RCC 7860 (cell line): ENCODE measurements around the gene LY6G5C.

Source experiments
- DNase-seq: peaks from one replicate; pipeline ENCODE4 v3.0.0-alpha.2; 2015; ENCODE audit warnings: low spot score
- FAIRE-seq: peaks from 2 replicates; lab custom pipeline; 2012; peaks lifted over from hg19 to GRCh38; lab: Jason Lieb, UNC

LY6G5C gene, protein sequence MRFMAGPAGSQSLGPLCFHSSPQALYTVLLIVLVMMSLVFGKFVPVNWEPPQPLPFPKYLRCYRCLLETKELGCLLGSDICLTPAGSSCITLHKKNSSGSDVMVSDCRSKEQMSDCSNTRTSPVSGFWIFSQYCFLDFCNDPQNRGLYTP

DNA sequence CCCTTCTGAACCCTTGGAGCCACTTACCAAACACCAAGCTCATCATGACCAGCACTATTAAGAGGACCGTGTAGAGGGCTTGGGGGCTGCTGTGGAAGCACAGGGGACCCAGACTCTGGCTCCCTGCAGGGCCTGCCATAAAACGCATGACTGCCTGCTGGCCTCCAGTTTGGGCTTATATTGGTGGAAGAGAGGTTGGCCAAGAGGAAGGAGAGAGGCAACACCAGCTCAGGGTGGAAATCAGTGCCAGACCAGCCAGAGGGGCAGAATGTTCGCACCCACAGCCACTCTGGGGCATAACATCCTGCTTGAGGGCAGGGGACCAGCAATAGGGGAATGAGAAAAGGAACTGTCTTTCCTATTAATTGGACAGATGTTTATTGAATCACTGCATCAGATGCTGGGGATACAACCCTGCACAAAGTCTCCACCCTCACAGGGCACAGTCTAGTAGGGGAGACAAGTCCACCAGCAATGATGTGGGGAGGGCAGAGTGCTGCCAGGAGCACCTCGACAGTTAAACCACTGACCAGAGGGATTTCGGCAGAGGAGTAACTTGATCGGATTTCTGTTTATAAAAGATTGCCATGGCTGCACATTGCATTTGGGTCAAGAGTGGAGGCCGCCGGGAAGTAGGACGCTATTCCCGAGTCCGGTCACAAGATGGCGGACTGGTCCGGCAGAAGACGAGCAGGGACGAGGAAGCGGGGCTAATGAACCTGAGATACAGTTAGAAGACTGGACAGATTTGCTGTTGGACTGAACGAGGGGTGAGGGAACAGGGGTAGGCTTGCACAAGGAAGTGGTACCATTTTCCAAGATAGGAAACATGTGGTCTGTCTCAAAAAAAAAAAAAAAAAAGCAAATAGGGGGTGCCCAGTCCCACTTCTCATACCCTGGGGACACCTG lies at the start of gene LY6G5C:
Gene LY6G5C (minus strand): TSS at position 842 of the 909 bp plus-strand sequence. CDS start 694 bp downstream, at position 148.
- DNase-seq, result peak; percentile 67
- no peak for FAIRE-seq

DNA sequence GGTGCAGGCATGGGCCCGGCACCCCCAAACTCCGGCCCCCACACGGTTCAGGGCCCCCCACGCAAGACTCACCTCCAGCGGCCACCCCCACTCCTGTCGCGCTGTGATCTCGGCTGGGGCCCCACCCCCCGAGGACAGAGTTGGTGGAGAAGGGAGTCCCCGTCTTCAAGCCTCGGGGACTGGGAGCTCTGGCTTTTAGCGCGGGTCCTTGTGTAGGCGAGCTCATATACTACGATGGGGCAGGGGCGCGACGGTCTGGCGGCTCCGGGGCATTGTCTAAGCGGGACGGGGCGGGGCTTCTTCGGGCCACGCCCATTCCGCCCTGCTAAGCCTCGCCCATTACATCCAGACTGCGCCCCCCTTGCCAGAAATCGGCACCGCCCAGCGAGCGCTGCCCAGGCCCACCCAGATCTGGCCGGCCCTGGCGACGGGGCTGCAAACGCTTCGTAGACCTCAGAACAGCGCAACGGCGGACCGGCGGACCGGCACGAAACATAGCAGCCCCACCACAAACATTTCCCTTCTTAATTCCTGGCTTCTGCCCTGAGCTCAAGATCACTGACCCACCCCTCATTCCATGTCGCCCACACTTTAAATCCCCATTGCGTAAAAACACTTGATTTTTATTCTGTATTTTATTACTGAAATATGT lies 49.2 kb upstream of the LY6G5C start:
- no peak for FAIRE-seq

DNA sequence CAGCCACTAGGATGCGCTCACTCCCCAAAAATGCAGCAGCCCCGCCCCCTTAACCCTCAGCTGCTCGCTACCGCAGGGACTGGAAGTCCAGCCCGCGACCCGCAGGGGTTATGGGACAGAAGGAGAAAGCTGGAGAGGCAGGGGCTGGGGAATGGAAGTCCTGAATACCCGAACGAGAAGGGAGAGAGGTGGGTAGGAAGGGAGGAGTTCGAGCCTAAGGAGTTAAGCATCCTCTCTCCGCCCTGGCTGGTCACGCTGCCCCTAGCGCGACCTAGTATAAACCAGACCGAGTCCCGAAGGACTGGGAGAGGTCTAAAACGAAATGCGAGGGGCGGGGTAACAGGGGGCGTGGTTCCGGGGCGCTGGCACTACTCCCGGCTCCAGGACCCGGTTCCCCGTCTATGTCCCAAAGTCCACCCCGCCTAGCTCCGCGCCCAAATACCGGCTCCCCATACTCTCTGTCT lies 48.7 kb upstream of the LY6G5C start:
- peak; percentile 53 for DNase-seq
- FAIRE-seq, result no peak

More for the DNA sequence above, 49.2 kb upstream of the LY6G5C start:
- peak; percentile 55 for DNase-seq

DNA sequence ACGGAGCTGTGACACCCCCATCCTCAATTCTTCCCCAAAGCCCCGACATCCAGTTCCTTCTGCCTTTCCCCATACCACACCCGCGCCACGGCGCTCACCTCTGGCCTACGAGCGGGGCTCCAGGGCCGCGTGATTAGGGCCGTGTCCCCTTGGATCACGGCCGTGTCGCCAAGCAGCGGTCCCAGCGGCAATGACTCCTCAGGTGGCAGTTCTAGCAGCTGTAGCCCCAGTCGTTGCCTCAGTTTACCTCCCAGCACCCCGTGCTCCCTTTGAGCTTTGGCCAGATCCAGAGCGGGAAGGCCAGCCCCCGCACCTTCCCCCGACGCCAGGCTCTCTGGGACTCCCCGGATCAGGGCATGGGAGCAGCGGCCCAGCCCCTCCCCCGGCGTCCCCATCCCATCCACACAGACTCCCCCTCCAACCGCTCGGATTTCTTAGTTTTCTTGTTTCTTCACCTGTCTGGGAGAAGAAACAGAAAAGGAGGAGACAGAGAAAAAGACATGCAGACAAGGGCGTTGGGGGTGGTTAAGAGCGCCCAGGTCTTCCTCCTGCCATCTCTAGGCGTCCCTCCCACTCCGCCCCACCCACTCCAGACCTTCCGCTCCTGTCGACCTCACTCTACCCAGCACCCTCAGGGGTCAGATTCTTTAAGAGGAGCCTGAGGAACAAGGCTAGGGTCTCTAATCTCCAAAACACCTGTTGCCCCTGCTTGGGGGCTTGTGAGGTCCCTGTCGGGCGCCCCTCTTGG lies 48.1 kb upstream of the LY6G5C start, which contains the start of gene DDAH2:
Gene DDAH2 (minus strand): TSS at position 533 of the 748 bp plus-strand sequence. CDS start 138 bp downstream, at position 395.
- FAIRE-seq (no peak), DNase-seq (no peak)

DNA sequence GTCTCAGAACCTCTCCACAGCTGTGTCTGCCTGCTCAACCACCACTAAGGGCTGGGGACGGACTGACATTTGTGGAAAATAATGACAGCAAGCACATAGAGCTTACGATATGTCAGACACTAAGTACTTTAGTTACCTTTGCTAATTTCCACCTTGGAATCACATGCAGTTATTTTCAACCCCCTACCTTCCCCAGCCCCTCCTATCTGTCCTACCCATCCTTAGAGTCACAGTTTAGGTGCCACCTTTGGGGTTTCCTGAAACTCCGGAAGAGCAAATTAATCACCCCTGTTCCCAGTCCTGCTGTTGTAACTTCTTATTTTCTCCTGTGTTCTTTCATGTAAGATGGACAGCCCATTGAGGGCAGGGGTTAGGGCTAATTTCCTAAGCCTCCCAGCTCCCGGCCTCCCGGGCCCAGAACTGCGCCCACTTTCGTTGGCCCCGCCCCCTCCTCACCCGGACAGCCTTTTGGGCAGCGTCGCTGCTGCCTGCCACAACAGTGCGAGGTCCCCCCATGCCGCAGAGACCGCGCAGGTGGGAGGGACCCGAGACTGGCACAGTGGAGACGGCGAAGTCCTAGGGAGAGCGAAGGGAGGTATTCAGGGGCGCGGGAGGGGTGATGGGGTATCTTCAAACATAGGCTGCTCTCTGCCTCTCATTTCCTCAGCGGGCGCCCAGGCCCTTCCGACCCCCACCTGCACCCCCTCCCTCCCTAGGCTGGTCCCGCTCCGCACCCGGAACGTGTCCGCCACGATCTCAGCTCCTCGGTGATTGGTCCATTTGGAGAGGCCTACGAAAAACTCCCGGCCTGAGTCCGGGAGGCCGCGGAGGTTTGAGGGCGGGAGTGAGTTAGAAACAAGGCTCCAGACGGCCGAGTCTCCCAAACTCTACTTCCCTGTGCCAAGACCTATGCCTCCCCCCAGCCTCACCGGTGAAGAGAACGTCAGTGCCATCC lies 47.1 kb upstream of the LY6G5C start:
- DNase-seq, result no peak

DNA sequence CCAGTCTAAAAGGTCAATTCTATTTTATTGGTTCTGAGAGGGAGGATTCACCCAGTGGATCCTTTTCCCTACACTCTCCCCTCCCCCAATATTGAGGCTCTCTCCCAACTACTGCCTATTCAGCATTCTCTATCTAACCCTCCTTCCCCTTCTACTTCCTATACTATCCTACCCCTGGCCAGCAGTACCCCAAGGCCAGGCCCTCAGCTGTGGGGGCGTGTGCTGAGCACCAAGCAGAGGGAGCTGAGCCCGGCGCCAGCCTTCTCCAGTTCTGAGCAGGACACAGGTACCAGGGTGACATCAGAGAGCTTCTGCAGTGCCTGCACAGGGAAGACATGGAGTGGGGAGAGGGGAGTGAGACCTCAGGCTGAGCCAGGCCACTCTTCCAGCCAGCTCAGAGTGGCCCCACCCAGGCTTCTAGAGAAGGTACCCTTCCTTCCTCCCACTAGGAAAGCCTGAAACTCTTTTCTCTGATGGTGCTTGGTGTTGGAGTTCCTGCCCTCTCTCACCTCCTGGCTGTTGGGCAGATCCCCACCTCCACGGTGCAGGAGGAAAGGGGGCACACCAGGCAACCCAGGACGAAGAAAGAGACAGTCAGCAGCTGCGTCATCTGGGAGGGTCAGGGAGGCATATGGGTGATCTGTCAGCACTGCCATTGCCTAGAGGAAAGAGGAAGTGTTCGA lies 46.3 kb upstream of the LY6G5C start:
- DNase-seq (no peak), FAIRE-seq (no peak)

More for the DNA sequence above, 47.1 kb upstream of the LY6G5C start:
- no peak for FAIRE-seq

DNA sequence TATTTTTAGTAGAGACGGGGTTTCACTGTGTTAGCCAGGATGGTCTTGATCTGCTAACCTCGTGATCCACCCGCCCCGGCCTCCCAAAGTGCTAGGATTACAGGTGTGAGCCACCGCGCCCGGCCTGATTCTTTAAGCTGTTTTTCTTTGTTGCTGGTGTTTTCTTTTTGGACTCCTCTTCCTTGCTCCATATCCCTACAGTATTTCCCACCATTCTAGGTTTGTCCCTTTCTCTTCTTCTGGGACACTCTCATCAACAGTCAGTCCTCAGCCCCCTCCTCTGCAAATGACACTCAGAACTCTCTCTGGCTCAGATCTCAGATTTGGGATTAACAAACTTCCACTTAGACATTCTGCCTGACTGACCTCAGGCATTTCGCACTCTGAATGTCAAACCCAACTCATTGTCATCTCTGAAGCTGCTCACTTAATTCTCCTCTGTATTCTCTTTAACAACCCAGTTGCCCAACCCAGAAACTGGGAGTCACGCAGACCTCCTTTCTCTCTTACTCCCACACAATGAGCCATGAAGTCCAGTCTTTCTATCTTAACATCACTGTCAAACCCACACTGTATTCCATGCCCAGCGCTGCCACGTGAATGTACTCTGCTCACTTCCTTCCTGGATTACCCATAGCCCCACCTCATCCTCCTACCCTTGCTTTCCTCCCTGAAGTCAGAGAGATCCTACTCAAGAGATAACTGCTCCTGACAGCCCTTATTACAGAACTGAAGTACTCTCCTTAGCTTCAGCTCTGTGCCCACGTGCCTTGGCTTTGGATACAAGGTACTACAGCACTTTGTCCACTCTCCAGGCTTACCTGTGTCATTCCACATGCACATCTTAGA lies 44.9 kb upstream of the LY6G5C start:
- DNase-seq (no peak), FAIRE-seq (no peak)

DNA sequence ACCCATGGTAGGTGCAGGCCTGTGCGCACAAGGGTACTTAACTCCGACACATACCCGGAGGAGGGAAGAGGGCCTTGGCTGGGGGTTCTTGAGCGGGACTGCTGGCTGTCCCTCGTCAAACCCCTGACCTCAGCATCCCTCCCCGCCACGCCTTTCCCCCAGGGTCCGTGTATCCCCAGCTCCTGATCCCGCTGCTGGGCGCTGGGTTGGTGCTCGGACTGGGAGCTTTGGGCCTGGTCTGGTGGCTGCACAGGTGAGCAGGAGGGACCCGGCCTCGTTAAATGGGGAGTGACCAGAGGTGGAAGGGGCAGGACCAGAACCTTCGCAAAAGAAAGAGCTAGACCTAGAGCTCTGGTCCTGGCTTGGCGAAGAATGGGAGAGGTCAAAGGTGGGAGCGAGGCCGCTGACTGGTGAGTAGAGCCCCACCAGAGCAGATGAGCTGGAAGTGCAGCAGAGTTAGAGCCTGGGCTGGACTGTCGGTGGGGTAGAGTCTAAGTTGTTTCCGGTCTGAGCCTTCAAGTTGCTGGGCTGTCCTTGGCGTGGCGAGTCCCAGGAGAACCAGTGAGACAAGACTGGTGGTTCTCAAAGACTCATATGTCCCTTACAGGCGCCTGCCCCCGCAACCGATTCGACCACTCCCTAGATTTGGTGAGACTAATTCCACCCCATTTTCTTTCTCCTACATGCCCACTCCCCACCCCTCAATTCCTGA lies 43.3 kb upstream of the LY6G5C start:
- FAIRE-seq, result no peak

DNA sequence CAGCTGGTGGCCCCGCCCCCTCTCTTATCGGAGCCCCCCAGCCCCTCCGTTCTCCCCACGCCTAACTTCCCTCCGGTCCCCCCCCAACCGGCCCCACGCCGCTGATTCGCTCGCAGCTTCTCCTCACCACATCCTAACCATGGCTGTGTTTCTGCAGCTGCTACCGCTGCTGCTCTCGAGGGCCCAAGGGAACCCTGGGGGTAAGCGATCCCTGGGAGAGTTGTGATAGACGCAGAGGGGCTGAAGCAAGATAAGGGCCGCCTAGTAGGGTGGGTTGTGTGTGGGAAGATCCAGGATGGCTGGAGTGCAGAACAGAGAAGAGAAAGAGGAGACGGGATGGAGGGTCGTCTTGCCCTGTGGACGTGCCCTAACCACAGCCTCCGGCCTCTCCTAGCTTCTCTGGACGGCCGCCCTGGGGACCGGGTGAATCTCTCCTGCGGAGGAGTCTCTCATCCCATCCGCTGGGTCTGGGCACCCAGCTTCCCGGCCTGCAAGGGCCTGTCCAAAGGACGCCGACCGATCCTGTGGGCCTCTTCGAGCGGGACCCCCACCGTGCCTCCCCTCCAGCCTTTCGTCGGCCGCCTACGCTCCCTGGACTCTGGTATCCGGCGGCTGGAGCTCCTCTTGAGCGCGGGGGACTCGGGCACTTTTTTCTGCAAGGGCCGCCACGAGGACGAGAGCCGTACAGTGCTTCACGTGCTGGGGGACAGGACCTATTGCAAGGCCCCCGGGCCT lies 42.5 kb upstream of the LY6G5C start, which contains the start of gene MPIG6B:
Gene MPIG6B (plus strand): TSS at position 129 of the 735 bp plus-strand sequence. CDS start 11 bp downstream, at position 140.
- FAIRE-seq, result no peak

More for the DNA sequence above, 43.3 kb upstream of the LY6G5C start:
- DNase-seq, result no peak

DNA sequence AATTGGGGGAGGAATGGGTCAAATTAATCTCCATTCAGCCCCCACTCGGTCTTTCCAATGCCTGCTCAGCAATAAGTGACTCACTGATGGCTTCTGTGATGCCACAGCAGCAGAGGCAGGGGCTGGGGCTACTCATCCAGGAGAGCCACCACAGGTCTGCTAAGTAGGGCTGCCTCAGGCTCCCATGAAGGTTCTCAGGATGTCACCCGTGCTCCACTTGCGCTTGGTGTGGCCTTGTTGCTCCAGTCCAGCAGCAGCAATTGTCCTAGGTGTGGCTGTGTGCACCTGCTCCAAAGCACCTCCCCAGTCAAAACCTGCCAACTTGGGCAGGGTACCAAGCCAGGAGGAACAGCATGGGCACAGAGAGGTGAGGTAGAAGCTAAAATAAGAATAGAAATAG lies 41.3 kb upstream of the LY6G5C start:
- DNase-seq (no peak), FAIRE-seq (no peak)

More for the DNA sequence above, 42.5 kb upstream of the LY6G5C start, which contains the start of gene MPIG6B:
- DNase-seq, result no peak

DNA sequence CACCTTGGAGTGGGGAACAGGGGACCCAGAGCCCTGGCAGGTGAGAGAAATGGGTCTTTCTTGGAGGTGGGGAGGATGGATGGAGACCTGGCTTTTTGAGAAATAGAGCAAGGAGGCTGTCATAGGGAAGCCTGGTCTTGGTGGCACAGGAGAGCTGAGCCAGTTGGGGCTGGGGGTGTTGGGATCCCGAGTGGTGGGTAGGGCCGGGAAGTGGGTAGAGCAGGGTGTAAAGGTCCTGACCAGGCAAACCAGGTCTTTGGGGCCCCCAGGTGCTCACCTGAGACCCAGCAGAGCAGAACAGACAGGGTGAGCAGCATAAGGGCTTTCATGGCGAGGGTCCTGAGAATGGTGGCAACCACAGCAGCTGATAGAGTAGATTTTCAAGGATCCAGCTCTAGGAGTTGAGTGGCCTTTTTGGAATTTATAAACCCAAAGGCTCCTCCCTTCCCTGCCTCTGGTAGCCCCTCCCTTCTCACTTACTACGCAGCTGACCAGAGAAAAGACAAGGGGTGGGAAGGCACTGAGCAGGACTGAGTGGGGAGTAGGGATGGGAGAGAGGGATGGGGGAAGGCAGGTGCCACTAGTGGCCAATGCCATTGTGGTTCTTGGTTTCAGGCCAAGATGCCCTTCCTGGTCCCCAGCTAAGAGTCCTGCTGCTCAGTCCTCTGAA lies 40.6 kb upstream of the LY6G5C start, which contains the start of gene LY6G6C:
Gene LY6G6C (minus strand): TSS at position 396 of the 670 bp plus-strand sequence. CDS start 67 bp downstream, at position 329.
- DNase-seq (no peak), FAIRE-seq (no peak)

DNA sequence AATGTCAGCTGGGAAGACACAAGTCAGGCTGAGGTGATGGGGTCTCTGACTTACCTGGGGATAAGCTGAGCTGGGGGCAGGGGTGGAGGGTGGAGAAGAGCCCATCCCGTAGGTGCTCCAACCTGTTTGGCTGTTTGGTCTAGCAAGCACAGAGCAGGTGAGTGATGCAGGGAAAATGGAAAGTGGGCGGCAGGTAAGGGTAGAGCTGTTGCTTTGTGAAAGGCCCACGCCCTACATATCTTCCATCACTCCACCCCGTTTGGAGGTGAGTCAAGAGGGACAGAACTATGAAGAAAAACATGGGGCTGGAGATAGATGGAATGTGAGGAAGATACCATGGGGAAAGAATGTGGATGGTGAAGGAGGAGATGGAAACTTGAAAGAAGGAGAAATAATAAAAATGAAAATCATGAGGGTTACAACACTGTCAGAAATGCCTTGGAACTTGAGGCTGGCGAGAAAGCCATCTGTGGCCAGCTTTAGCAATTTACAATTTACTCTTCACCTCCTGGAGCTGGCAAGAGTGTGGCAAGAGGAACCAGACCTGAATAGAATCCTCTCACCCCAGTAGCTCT lies 39.4 kb upstream of the LY6G5C start:
- DNase-seq (no peak), FAIRE-seq (no peak)

DNA sequence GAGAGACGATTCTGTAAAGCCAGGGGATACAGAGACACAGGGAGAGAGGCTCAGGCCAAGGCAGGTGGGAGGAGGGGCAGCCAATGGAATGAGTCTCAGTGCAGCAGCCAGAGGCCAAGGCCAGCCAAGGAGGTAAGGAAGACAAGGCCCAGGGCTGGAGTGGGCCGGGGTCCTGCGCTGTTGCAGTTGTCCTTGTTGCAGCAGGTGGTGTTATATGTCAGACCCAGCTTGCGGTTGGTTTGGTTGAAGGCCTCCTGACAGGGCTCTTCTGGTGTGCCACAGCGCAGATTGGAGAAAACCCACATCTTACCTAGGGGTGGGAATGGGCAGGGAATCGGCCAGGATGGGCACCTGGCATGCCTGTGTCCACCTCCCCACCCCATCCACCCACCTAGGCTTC lies 38.1 kb upstream of the LY6G5C start:
- no peak for DNase-seq
- FAIRE-seq, result no peak

DNA sequence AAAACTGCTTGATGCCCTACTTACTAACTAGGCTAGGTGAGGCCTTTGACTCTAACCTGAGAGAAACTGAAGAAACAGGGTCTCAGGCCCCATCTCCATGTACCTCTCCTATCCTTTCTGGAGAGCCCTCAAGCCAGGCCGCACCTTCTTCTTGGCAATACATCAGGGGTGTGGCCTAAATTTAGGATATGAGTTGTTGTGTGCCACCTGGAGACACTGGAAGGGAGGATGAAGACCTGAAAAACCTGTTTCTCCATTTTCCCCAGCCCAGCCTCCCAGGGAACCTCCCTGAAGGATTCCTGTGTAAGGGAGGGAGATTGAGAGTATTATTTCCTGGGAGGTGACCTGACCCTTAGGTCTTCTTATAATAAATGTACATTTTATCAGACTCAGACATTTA lies 37.4 kb upstream of the LY6G5C start:
- FAIRE-seq, result no peak
- DNase-seq, result no peak

DNA sequence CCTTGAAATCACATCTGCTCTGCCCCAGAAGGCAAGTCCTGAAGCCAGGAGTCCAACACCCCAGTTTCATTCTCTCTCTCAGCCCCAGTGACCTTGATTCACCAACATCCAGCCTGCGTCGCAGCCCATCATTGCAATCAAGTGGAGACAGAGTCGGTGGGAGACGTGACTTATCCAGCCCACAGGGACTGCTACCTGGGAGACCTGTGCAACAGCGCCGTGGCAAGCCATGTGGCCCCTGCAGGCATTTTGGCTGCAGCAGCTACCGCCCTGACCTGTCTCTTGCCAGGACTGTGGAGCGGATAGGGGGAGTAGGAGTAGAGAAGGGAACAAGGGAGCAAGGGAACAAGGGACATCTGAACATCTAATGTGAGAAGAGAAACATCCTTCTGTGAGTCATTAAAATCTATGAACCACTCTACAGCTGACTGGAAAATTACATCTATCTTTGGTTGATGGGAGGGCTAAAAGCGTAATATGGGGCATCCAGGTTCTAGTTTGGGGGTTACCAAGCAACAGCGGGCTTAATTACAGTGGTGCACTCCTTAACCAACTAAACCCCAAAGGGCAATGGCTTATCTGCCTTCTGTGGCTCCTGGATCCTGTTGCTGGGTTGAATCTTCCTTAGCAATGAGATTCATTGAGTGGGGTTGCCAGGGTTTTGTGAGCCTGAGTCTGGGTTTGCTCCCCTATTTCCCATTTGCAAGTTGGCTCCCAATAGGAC lies 36.8 kb upstream of the LY6G5C start:
- DNase-seq, result no peak
- no peak for FAIRE-seq
